Stimulated activated CD8-positive, alpha-beta memory T cell treated with anti-CD3 and anti-CD28 coated beads, Interleukin-2, amount 100 ng/mL, for 48 hours (primary cell): ENCODE results near the gene FAM221B.

Experiments used
- DNase-seq, 2 donors: peaks; one replicate each; pipeline ENCODE4 v3.0.0-alpha.2; 2020; ENCODE audit warnings: low read depth in 2 of 2

Gene FAM221B

GRCh38 chr9:35847792-35848572 is 19.4 kb upstream of the FAM221B start:
- DNase-seq: peak; percentile 14 to 43

GRCh38 chr9:35845824-35846771 is 17.6 kb upstream of the FAM221B start:
- DNase-seq: no peak

- no peak for DNase-seq
These were observed 16.2 kb upstream of the FAM221B start for GRCh38 chr9:35844628-35845270.

GRCh38 chr9:35842795-35843194 is 14.3 kb upstream of the FAM221B start:
- DNase-seq: no peak

GRCh38 chr9:35842020-35842745 is 13.7 kb upstream of the FAM221B start:
- no peak for DNase-seq

GRCh38 chr9:35841645-35841900 is 13.0 kb upstream of the FAM221B start:
- DNase-seq: no peak

GRCh38 chr9:35840881-35841644 is 12.5 kb upstream of the FAM221B start:
- DNase-seq: no peak

GRCh38 chr9:35839926-35840325 is 11.4 kb upstream of the FAM221B start:
- DNase-seq: no peak

- no peak for DNase-seq
These were observed 8.1 kb upstream of the FAM221B start for GRCh38 chr9:35836595-35836994.

GRCh38 chr9:35835766-35836165 is 7.2 kb upstream of the FAM221B start:
- DNase-seq: no peak

GRCh38 chr9:35835216-35835632 is 6.7 kb upstream of the FAM221B start:
- no peak for DNase-seq

GRCh38 chr9:35834260-35835215 is 6.0 kb upstream of the FAM221B start:
- DNase-seq: no peak

GRCh38 chr9:35832814-35833213 is 4.3 kb upstream of the FAM221B start:
- DNase-seq: no peak

- DNase-seq: no peak
These were observed 2.5 kb upstream of the FAM221B start for GRCh38 chr9:35831040-35831439.

GRCh38 chr9:35829764-35830096 is 1.2 kb upstream of the FAM221B start:
- no peak for DNase-seq

GRCh38 chr9:35829084-35829763 is 692 bp upstream of the FAM221B start, which contains the start of gene TMEM8B:
TSS of gene TMEM8B (plus strand) at chr9:35829228. CDS start at chr9:35829448, 220 bp downstream.
- DNase-seq: peak; percentile 93 to 95

GRCh38 chr9:35827486-35827885 is 1.0 kb downstream of the FAM221B start:
- DNase-seq: no peak

- no peak for DNase-seq
These were observed 2.3 kb downstream of the FAM221B start for GRCh38 chr9:35826071-35826701.

GRCh38 chr9:35822926-35823325 is 5.6 kb downstream of the FAM221B start:
- no peak for DNase-seq
